CD4-positive, alpha-beta T cell treated with Interferon alpha-2 for 1 hour (primary cell): ENCODE results near the gene MRPS17.
"Not testable (repeated sequence)": the region's sequence is repeated elsewhere in the genome, so short reads cannot be mapped to it uniquely, and the experiment has no call there.

ENCODE experiments used
- DNase-seq, 2 donors: peaks; one replicate each; pipeline ENCODE4 v3.0.0-alpha.2; 2020 to 2022

The MRPS17 gene

GRCh38 chr7:55951637-55952351, at the start of gene MRPS17:
MRPS17 (plus strand) TSS chr7:55951877; CDS start chr7:55953196, 1,319 bp downstream.
- DNase-seq: peak; percentile 93 to 94

GRCh38 chr7:55903985-55904759, 47.5 kb upstream of the MRPS17 start:
- no peak for DNase-seq

GRCh38 chr7:55912748-55913158, 38.9 kb upstream of the MRPS17 start:
- DNase-seq: no peak

GRCh38 chr7:55917771-55918170, 33.9 kb upstream of the MRPS17 start:
- DNase-seq: no peak

- DNase-seq: no peak
These were observed 23.5 kb upstream of the MRPS17 start for GRCh38 chr7:55928006-55928767.

GRCh38 chr7:55931421-55932151, 20.1 kb upstream of the MRPS17 start:
- no peak for DNase-seq

- DNase-seq: no peak
These were observed 12.1 kb upstream of the MRPS17 start for GRCh38 chr7:55939514-55940123.

GRCh38 chr7:55946545-55946944, 5.1 kb upstream of the MRPS17 start:
- DNase-seq: no peak

GRCh38 chr7:55952352-55952671, 635 bp downstream of the MRPS17 start:
- not testable (repeated sequence) for DNase-seq

GRCh38 chr7:55953707-55954475, 2.2 kb downstream of the MRPS17 start:
- DNase-seq: no peak

- DNase-seq: no peak
These were observed 5.5 kb downstream of the MRPS17 start for GRCh38 chr7:55957190-55957589.

- DNase-seq: no peak
These were observed 10.3 kb downstream of the MRPS17 start for GRCh38 chr7:55962014-55962413.

- DNase-seq: no peak
These were observed 12.0 kb downstream of the MRPS17 start for GRCh38 chr7:55963584-55964168.

GRCh38 chr7:55964261-55965099, 12.8 kb downstream of the MRPS17 start, which contains the start of gene NIPSNAP2:
NIPSNAP2 (plus strand) TSS chr7:55964585; CDS start chr7:55964610, 25 bp downstream.
- peak; percentile 60 to 73 for DNase-seq

GRCh38 chr7:55965100-55965470, 13.4 kb downstream of the MRPS17 start:
- DNase-seq: no peak

- DNase-seq: no peak
These were observed 14.2 kb downstream of the MRPS17 start for GRCh38 chr7:55965805-55966421.

- no peak for DNase-seq
These were observed 15.2 kb downstream of the MRPS17 start for GRCh38 chr7:55966851-55967250.

- DNase-seq: no peak
These were observed 17.7 kb downstream of the MRPS17 start for GRCh38 chr7:55969391-55969790.

- no peak for DNase-seq
These were observed 18.9 kb downstream of the MRPS17 start for GRCh38 chr7:55970561-55970960.

- no peak for DNase-seq
These were observed 19.3 kb downstream of the MRPS17 start for GRCh38 chr7:55970978-55971377.
